ENCODE measurements around the gene FDX2. TPM values are rescaled to one million over a fixed set of nuclear protein-coding genes. Genes with fewer than 3 reads are reported as not detected.
A peak's percentile ranks its signal among the peaks of the same experiment; 100 is the strongest.

FDX2 gene
- total and polyA plus RNA-seq, 2 of the 4 experiments (the other 2 are of a cell fraction), result 39.8 to 72.0 TPM

GRCh38 chr19:10365518-10365917 is 49.7 kb upstream of the FDX2 start:
- dilution Hi-C loops (cut with HindIII; ENCODE audit: low sequenced_read_pairs, unreplicated experiment) (no loop called here), in situ Hi-C loops (cut with MboI; ENCODE audit: low sequenced_read_pairs) (no loop called here), intact Hi-C loops (cut with micrococcal nuclease) (no loop called here)
- Histone ChIP-seq H2AK9ac (replicated peaks; ENCODE audit: low read depth, low read length, poor library complexity) (no peak overlapping the region), H3K56ac (ENCODE audit: extremely low read depth, insufficient read depth, low read length) (no peak overlapping the region), H3K9me3 (ENCODE audit: control insufficient read depth, insufficient read depth, low read length) (no peaks in the 10 kb centered on the region), H3K9me1 (ENCODE audit: insufficient read depth, low read length) (no peaks in the 10 kb centered on the region), H4K5ac (ENCODE audit: low read depth, low read length) (no peak overlapping the region), H3K27ac (ENCODE audit: insufficient read depth, low read length) (no peak overlapping the region), H3K9ac (ENCODE audit: low read depth, low read length) (no peak overlapping the region), H2AK5ac (ENCODE audit: low read depth, low read length) (no peak overlapping the region), H2BK15ac (ENCODE audit: low read depth, low read length) (no peak overlapping the region), H3K4me2 (ENCODE audit: low read depth, low read length) (no peak overlapping the region), H3K79me1 (ENCODE audit: low read depth in 1 of 2, low read length in 2 of 2) (peaks cover 0 to 13% of the 10 kb centered on the region in 2 experiments; a peak in 1 of 4 replicates), H4K20me1 (ENCODE audit: insufficient read depth, low read length) (peaks cover 9% of the 10 kb centered on the region), H4K91ac (ENCODE audit: insufficient read depth, low read depth, low read length) (no peak overlapping the region), H4K8ac (ENCODE audit: low read depth in 2 of 2, low read length in 2 of 2) (no peak overlapping the region), H3K36me3 (ENCODE audit: control insufficient read depth, insufficient read depth, low read length) (peaks cover 76% of the 10 kb centered on the region), H3K18ac (ENCODE audit: low read depth, low read length) (no peak overlapping the region), H3K14ac (replicated peaks; ENCODE audit: low read depth, low read length) (no peak overlapping the region), H2BK5ac (ENCODE audit: low read depth, low read length, poor library complexity, severe bottlenecking) (no peak overlapping the region), H3K4ac (ENCODE audit: low read depth, low read length) (no peak overlapping the region), H2AFZ (replicated peaks; ENCODE audit: low read length, poor library complexity) (no peak overlapping the region), H3K27me3 (ENCODE audit: control insufficient read depth, insufficient read depth, low read length) (no peaks in the 10 kb centered on the region), H2BK20ac (ENCODE audit: low read depth, low read length) (no peak overlapping the region), H3K23ac (ENCODE audit: low read depth, low read length) (no peak overlapping the region), H2BK120ac (ENCODE audit: low read depth, low read length) (no peak overlapping the region), H3K4me1 (ENCODE audit: control insufficient read depth, insufficient read depth, low read length) (no peaks in the 10 kb centered on the region), H3K4me3 (ENCODE audit: insufficient read depth, low read depth, low read length) (no peak overlapping the region)
- no peak for TF ChIP-seq NFE2L2 (IDR thresholded peaks at IDR 0.05; ENCODE audit: low read depth, low read length)
- no peak for TF ChIP-seq RAD21 (IDR thresholded peaks at IDR 0.05; ENCODE audit: low read length)
- TF ChIP-seq MAZ (IDR thresholded peaks at IDR 0.05; ENCODE audit: borderline replicate concordance, low read depth, low read length), result no peak
- TF ChIP-seq BHLHE40 (IDR thresholded peaks at IDR 0.05; ENCODE audit: low read depth, low read length), result no peak
- DNase-seq, result no peak
- ATAC-seq (ENCODE audit: low read depth), result no peak
- ChIA-PET POLR2A (ENCODE audit: unreplicated experiment) (no interaction called here), CTCF (no interaction called here)
- BruUV-seq (replicated peaks), result TSS peak; percentile 62
- WGBS, 2 experiments (ENCODE audit: extremely low coverage in 2 of 2, insufficient read length in 1 of 2), result 98% methylated on average over 19 of the region's 23 CpGs; no CpG with 5 or more reads in 1 of the 2 experiments
